HepG2 (cell line): ENCODE results near the gene JAKMIP3. TPM values are rescaled to one million over a fixed set of nuclear protein-coding genes. Genes with fewer than 3 reads are reported as not detected.

ENCODE experiments used
- ATF7 ChIP-seq, 2 experiments: fragments of 450-650 bp in 1 of 2; sonication (generic) in 1 of 2; formaldehyde crosslinking in 1 of 2; IDR thresholded peaks; 2 replicates each; pipeline versions ENCODE4 v1.4.0 to v1.6.1; 2016 to 2020; ENCODE audit warnings: antibody characterized with exemption in 1 of 2, mild to moderate bottlenecking in 1 of 2, missing genetic modification reagents in 1 of 2
- CEBPB ChIP-seq: IDR thresholded peaks from 2 replicates; pipeline ENCODE4 v1.6.1; 2011; ENCODE audit warnings: low read depth, low read length, improper control_type of control experiment, borderline replicate concordance
- CHD2 ChIP-seq: IDR thresholded peaks from 2 replicates; pipeline ENCODE4 v1.6.1; 2011; ENCODE audit warnings: low read depth, low read length, improper control_type of control experiment
- CREM ChIP-seq, 2 experiments: sonication (generic) in 1 of 2; formaldehyde crosslinking in 1 of 2; IDR thresholded peaks; 2 replicates each; pipeline versions ENCODE4 v1.4.0 to v1.6.1; 2016 to 2020; ENCODE audit warnings: antibody characterized with exemption in 1 of 2, mild to moderate bottlenecking in 1 of 2, missing genetic modification reagents in 1 of 2
- DNMT1 ChIP-seq: sonication (generic); formaldehyde crosslinking; IDR thresholded peaks from 2 replicates; pipeline ENCODE4 v1.5.1; 2020; ENCODE audit warnings: mild to moderate bottlenecking, missing genetic modification reagents
- FOSL1 ChIP-seq: sonication (generic); formaldehyde crosslinking; IDR thresholded peaks from 2 replicates; pipeline ENCODE4 v1.9.0; 2021; ENCODE audit warnings: missing genetic modification reagents, borderline replicate concordance
- FOXA1 ChIP-seq, 2 experiments: fragments of 450-650 bp in 1 of 2; sonication (generic) in 1 of 2; formaldehyde crosslinking in 1 of 2; IDR thresholded peaks; 2 replicates each; pipeline versions ENCODE4 v1.4.0 to v1.6.1; 2016 to 2020; ENCODE audit warnings: missing genetic modification reagents in 1 of 2
- FOXO1 ChIP-seq: sonication (generic); formaldehyde crosslinking; IDR thresholded peaks from 2 replicates; pipeline ENCODE4 v1.4.0; 2020; ENCODE audit warnings: missing genetic modification reagents
- MXI1 ChIP-seq: IDR thresholded peaks from 3 replicates; pipeline ENCODE4 v1.6.1; 2012; ENCODE audit warnings: low read depth, low read length, inconsistent platforms, borderline replicate concordance
- NFE2L1 ChIP-seq: sonication (generic); formaldehyde crosslinking; IDR thresholded peaks from 2 replicates; pipeline ENCODE4 v1.4.0; 2020; ENCODE audit warnings: missing genetic modification reagents, mild to moderate bottlenecking, borderline replicate concordance
- POLR2A ChIP-seq, 2 experiments: IDR thresholded peaks; 2 replicates each; pipeline ENCODE4 v1.6.1; 2011; ENCODE audit warnings: low read depth in 2 of 2, low read length in 2 of 2, mild to moderate bottlenecking in 1 of 2, moderate library complexity in 1 of 2; ENCODE audit not compliant: insufficient read depth in 1 of 2
- RBAK ChIP-seq: sonication (generic); formaldehyde crosslinking; IDR thresholded peaks from 2 replicates; pipeline ENCODE4 v1.5.1; 2020; ENCODE audit warnings: mild to moderate bottlenecking, missing genetic modification reagents
- RBM39 ChIP-seq: fragments of 200-400 bp; formaldehyde crosslinking; IDR thresholded peaks from one replicate; pipeline ENCODE4 v1.6.1; 2018; ENCODE audit warnings: antibody characterized with exemption, mild to moderate bottlenecking, low read depth, low read length; ENCODE audit not compliant: poor library complexity, severe bottlenecking
- SOX13 ChIP-seq, 3 experiments: fragments of 450-650 bp in 1 of 3; sonication (generic) in 1 of 3; formaldehyde crosslinking in 1 of 3; IDR thresholded peaks in 2 of 3; conservative IDR thresholded peaks in 1 of 3; 2 replicates each; pipeline versions ENCODE4 v1.5.0 to v1.6.1; 2016 to 2020; ENCODE audit warnings: antibody characterized with exemption in 1 of 3, mild to moderate bottlenecking in 1 of 3, missing compliant biosample characterization in 1 of 3, missing genetic modification reagents in 1 of 3, moderate library complexity in 1 of 3
- TEAD3 ChIP-seq: optimal IDR thresholded peaks from 2 replicates; pipeline ENCODE3; 2016; ENCODE audit warnings: borderline replicate concordance
- ZBTB38 ChIP-seq: sonication (generic); formaldehyde crosslinking; IDR thresholded peaks from 2 replicates; pipeline ENCODE4 v1.5.1; 2020; ENCODE audit warnings: mild to moderate bottlenecking, missing genetic modification reagents
- ZC3H13 ChIP-seq: sonication (generic); formaldehyde crosslinking; IDR thresholded peaks from 2 replicates; pipeline ENCODE4 v1.8.1; 2023; ENCODE audit warnings: mild to moderate bottlenecking, missing genetic modification reagents, moderate library complexity
- ZFY ChIP-seq: sonication (generic); formaldehyde crosslinking; IDR thresholded peaks from 2 replicates; pipeline ENCODE4 v1.4.0; 2020; ENCODE audit warnings: missing genetic modification reagents
- ZNF20 ChIP-seq: sonication (generic); formaldehyde crosslinking; IDR thresholded peaks from 2 replicates; pipeline ENCODE4 v1.4.0; 2020; ENCODE audit warnings: mild to moderate bottlenecking, moderate library complexity, missing genetic modification reagents
- ZNF274 ChIP-seq: sonication (generic); formaldehyde crosslinking; IDR thresholded peaks from 2 replicates; pipeline ENCODE4 v1.5.1; 2020; ENCODE audit warnings: mild to moderate bottlenecking, missing genetic modification reagents
- ZNF33B ChIP-seq: sonication (generic); formaldehyde crosslinking; IDR thresholded peaks from 2 replicates; pipeline ENCODE4 v1.5.1; 2020; ENCODE audit warnings: mild to moderate bottlenecking, missing genetic modification reagents
- ZNF432 ChIP-seq: sonication (generic); formaldehyde crosslinking; IDR thresholded peaks from 2 replicates; pipeline ENCODE4 v1.5.0; 2020; ENCODE audit warnings: missing genetic modification reagents, mild to moderate bottlenecking, borderline replicate concordance
- ZNF501 ChIP-seq: sonication (generic); formaldehyde crosslinking; IDR thresholded peaks from 2 replicates; pipeline ENCODE4 v1.5.1; 2020; ENCODE audit warnings: mild to moderate bottlenecking, moderate library complexity, missing genetic modification reagents
- ZNF605 ChIP-seq: sonication (generic); formaldehyde crosslinking; IDR thresholded peaks from 2 replicates; pipeline ENCODE4 v1.8.0; 2022; ENCODE audit warnings: mild to moderate bottlenecking, missing genetic modification reagents
- ZNF891 ChIP-seq: sonication (generic); formaldehyde crosslinking; IDR thresholded peaks from 2 replicates; pipeline ENCODE4 v1.5.0; 2020; ENCODE audit warnings: mild to moderate bottlenecking, missing genetic modification reagents
- polyA plus RNA-seq, 8 experiments: library from polyadenylated mRNA; depleted of rRNA in 3 of 8; stranded (reverse) in 7 of 8; unstranded in 1 of 8; fragments of >200 nt; fragmentation: Illumina TruSeq in 4 of 8; extraction: Trizol in 4 of 8; gene quantifications; 2 replicates each; pipeline versions ENCODE4 v1.2.1 to v1.2.3, GENCODE V29; 2011 to 2016; ENCODE audit warnings: low read depth in 4 of 8, missing spikeins in 1 of 8, mixed read lengths in 1 of 8; ENCODE audit not compliant: insufficient read depth in 1 of 8
- total RNA-seq, 5 experiments: library from RNA; depleted of rRNA; stranded (reverse); fragments of >200 nt; fragmentation: Illumina TruSeq; extraction: Trizol; gene quantifications; 2 replicates each; pipeline ENCODE4 v1.2.3, GENCODE V29; 2016; ENCODE audit warnings: low read depth in 1 of 5

JAKMIP3 gene
- total and polyA plus RNA-seq, 2 of the 13 experiments (the other 11 are each of a cell fraction or from before 2014, with no cell fraction given), result 0.03 to 0.11 TPM

DNA sequence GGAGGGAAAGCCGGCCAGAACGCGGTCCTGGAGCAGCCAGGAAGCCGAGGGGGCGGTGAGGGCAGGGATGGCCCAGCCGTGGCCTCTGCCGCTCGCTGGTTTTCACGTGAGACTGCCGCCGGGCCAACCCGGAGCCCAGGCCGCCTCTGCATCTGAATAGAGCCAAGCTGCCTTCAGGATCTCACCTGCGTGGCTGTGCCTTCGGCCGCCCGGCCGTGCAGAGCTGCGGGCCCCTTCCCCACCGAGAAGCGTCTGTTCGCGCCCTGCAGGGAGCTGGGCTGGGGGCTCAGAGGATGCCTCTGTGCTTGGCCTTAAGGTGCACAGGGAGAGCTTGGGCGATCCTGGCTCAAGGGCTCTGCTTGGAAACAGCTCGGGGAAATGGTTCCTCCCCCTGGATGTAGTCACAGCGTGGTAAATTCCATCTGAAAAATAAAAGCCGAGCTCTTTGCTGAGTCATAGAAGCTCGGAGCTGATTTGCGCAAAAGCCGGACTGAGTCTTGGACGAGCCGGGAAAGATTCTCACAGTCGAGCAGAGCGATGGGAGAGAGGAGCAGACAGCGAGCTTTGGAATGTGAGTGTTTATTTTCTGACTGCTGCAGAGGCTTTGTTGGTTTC is at the start of gene JAKMIP3 (continued):
- TF ChIP-seq CEBPB (0 out of 2 replicates have a peak, but pooled peaks have one; percentile 15), ZNF274 (CRISPR knock-in tag) (peak; percentile 71), ZFY (CRISPR knock-in tag) (peak; percentile 28; the same call in 1 of the 2 replicates), ZNF432 (no peak), ZBTB38 (CRISPR knock-in tag) (0 out of 2 replicates have a peak, but pooled peaks have one; percentile 12), POLR2A (IDR thresholded peaks at IDR 0.05; ENCODE audit: insufficient read depth in 1 of 2, low read depth in 2 of 2, low read length in 2 of 2) (0 out of 4 replicates have a peak, but pooled peaks of 1 of the 2 experiments have one; percentile 12), ZC3H13 (CRISPR knock-in tag) (no peak), FOXA1 (IDR thresholded peaks at IDR 0.05) (no peak), FOXA1 (CRISPR knock-in tag; IDR thresholded peaks at IDR 0.05) (no peak), ZNF605 (CRISPR knock-in tag) (0 out of 2 replicates have a peak, but pooled peaks have one; percentile 23), ZNF501 (CRISPR knock-in tag) (peak; percentile 58), RBM39 (peak; percentile 29), CREM (IDR thresholded peaks at IDR 0.05) (no peak), CREM (CRISPR knock-in tag; IDR thresholded peaks at IDR 0.05) (no peak), FOXO1 (CRISPR knock-in tag) (no peak), NFE2L1 (no peak), ZNF33B (CRISPR knock-in tag) (0 out of 2 replicates have a peak, but pooled peaks have one; percentile 43), CHD2 (no peak), ATF7 (IDR thresholded peaks at IDR 0.05) (no peak), ATF7 (CRISPR knock-in tag; IDR thresholded peaks at IDR 0.05) (no peak), DNMT1 (CRISPR knock-in tag) (no peak), ZNF891 (CRISPR knock-in tag) (peak; percentile 61; the same call in 1 of the 2 replicates), SOX13 (IDR thresholded peaks at IDR 0.05) (0 out of 2 replicates have a peak, but pooled peaks have one; percentile 9), SOX13 (CRISPR knock-in tag; conservative IDR thresholded peaks at IDR 0.05 in 1 of 2, IDR thresholded peaks at IDR 0.05 in 1 of 2) (no peak), ZNF20 (CRISPR knock-in tag) (no peak), FOSL1 (CRISPR knock-in tag) (no peak), MXI1 (0 out of 3 replicates have a peak, but pooled peaks have one; percentile 53), TEAD3 (CRISPR knock-in tag) (peak; percentile 21), RBAK (CRISPR knock-in tag) (no peak)
